Ascending aorta (tissue), 2 donors: ENCODE results near the gene TJP3. TPM values are rescaled to one million over a fixed set of nuclear protein-coding genes. Genes with fewer than 3 reads are reported as not detected.

ENCODE experiments used
- DNase-seq, 2 donors: peaks; one replicate each; pipeline ENCODE4 v3.0.0-alpha.2; 2019; ENCODE audit warnings: low spot score in 2 of 2
- H3K27ac ChIP-seq, 2 donors: fragments of 200-600 bp; sonication (generic); one replicate each; pipeline ENCODE4 v1.5.1; 2016 to 2017; ENCODE audit warnings: mild to moderate bottlenecking in 1 of 2
- H3K27me3 ChIP-seq: fragments of 200-600 bp; sonication (generic); one replicate; pipeline ENCODE4 v1.5.1; 2017
- H3K36me3 ChIP-seq, 2 donors: fragments of 200-600 bp; sonication (generic); one replicate each; pipeline ENCODE4 v1.5.1; 2016
- H3K4me1 ChIP-seq, 2 donors: fragments of 200-600 bp; sonication (generic); one replicate each; pipeline ENCODE4 v1.5.1; 2016 to 2017; ENCODE audit warnings: mild to moderate bottlenecking in 1 of 2
- H3K4me3 ChIP-seq, 2 donors: fragments of 200-600 bp; sonication (generic); one replicate each; pipeline ENCODE4 v1.5.1; 2016 to 2017; ENCODE audit warnings: mild to moderate bottlenecking in 1 of 2
- H3K9me3 ChIP-seq, 2 donors: fragments of 200-600 bp; sonication (generic); one replicate each; pipeline ENCODE4 v1.5.1; 2016
- intact Hi-C: fragments of 100-400 bp; cut with DNase I; formaldehyde crosslinking; loops from one replicate; pipeline ENCODE4 v1.15.1; 2023
- total RNA-seq: library from RNA; depleted of rRNA; stranded (reverse); fragments of >200 nt; gene quantifications from one replicate; pipeline ENCODE4 v1.1.0, GENCODE V29; 2016
- TF ChIP-seq, protein P1 (sequence below), 3 experiments: fragments of 200-600 bp in 2 of 3; fragments of 450-650 bp in 1 of 3; sonication (generic) in 2 of 3; IDR thresholded peaks; one replicate each; pipeline ENCODE4 v1.5.1; 2016 to 2019; ENCODE audit warnings: antibody characterized with exemption in 3 of 3, mild to moderate bottlenecking in 1 of 3, moderate library complexity in 1 of 3

TJP3 gene
- total RNA-seq, 1 donor from 2014 or later, result 12.6 TPM

DNA sequence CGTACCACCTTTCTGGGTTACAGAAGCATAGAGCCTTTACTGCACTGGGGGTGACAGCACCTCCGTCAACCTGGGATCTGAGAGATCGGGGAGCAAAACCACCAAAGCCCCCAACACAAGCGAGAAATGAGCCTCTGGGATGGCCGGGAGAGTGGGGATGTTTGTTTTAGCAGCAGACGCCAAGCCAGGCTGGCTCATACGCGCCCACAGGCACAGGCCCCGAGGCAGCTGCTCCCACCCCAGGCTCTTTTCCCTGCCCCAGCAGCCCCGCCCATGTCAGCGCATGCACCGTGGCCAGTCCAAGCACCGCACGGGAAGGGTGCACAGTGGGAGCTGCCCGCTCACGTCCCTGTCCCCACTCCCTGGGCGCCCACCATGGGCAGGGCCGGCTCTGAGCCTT lies 16.5 kb upstream of the TJP3 start:
- TF ChIP-seq, protein P1, sequence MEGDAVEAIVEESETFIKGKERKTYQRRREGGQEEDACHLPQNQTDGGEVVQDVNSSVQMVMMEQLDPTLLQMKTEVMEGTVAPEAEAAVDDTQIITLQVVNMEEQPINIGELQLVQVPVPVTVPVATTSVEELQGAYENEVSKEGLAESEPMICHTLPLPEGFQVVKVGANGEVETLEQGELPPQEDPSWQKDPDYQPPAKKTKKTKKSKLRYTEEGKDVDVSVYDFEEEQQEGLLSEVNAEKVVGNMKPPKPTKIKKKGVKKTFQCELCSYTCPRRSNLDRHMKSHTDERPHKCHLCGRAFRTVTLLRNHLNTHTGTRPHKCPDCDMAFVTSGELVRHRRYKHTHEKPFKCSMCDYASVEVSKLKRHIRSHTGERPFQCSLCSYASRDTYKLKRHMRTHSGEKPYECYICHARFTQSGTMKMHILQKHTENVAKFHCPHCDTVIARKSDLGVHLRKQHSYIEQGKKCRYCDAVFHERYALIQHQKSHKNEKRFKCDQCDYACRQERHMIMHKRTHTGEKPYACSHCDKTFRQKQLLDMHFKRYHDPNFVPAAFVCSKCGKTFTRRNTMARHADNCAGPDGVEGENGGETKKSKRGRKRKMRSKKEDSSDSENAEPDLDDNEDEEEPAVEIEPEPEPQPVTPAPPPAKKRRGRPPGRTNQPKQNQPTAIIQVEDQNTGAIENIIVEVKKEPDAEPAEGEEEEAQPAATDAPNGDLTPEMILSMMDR (IDR thresholded peaks at IDR 0.05), result no peak
- peaks cover 12 to 38% of the 10 kb centered on the region in 2 donors for H3K4me1 ChIP-seq
- H3K27ac ChIP-seq, result peak overlapping the region in 1 of 2 donors; percentile 80
- DNase-seq, result no peak
- H3K36me3 ChIP-seq, result peaks cover 4 to 7% of the 10 kb centered on the region in 2 donors
- H3K9me3 ChIP-seq, result no peaks in the 10 kb centered on the region
- H3K4me3 ChIP-seq, result no peak overlapping the region
- H3K27me3 ChIP-seq, result no peaks in the 10 kb centered on the region
- intact Hi-C loops, result no loop called here

DNA sequence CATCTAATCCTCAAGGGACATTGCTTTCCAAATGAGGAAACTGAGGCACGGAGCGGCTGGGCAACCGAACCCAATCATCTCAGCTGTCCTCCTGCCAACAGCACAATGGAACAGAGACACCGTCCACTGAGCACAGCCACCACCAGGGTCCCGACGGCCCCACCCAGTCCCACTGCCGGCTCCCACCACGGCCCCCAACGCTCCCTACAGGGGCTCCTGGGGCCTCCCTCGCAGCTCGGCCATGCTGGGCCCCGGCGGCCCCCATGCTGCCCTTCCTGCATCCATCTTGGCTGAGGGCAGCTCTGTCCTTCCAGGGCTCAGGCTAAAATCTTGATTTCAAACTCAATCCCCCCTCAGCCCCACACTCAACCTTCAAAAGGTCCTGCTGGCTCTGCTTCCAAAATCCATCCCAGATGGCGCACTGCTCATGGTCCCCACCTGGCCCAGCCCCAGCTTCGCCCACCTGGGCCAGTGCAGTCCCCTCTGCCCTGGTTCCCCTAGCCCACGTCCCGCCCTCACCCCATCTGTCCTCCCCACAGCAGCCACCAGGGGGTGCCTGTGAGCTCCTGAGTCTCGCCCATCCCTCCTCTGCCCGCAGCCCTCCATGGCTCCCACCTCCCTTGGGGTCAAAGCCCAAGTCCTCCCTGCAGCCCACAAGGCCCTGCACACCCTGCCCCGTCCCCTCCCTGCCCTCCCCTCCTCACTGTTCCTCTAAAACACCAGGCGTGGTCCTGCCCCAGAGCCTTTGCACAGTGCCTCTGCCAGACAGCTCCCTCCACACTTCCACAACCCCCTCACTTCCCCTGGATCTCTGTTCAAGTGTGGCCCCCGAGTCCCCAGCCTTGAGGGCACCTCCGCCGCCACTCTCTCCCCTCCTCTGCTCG lies 15.8 kb upstream of the TJP3 start:
- Histone ChIP-seq H3K36me3 (peaks cover 4 to 7% of the 10 kb centered on the region in 2 donors), H3K4me3 (peak overlapping the region in 1 of 2 donors; percentile 39), H3K4me1 (peaks cover 12 to 33% of the 10 kb centered on the region in 2 donors), H3K27ac (peak overlapping the region; percentile 64 to 80), H3K27me3 (no peaks in the 10 kb centered on the region), H3K9me3 (no peaks in the 10 kb centered on the region)
- intact Hi-C loops, result no loop called here
- TF ChIP-seq, protein P1 (IDR thresholded peaks at IDR 0.05), result peak; percentile 39 to 57 (median 54)
- DNase-seq, result no peak

DNA sequence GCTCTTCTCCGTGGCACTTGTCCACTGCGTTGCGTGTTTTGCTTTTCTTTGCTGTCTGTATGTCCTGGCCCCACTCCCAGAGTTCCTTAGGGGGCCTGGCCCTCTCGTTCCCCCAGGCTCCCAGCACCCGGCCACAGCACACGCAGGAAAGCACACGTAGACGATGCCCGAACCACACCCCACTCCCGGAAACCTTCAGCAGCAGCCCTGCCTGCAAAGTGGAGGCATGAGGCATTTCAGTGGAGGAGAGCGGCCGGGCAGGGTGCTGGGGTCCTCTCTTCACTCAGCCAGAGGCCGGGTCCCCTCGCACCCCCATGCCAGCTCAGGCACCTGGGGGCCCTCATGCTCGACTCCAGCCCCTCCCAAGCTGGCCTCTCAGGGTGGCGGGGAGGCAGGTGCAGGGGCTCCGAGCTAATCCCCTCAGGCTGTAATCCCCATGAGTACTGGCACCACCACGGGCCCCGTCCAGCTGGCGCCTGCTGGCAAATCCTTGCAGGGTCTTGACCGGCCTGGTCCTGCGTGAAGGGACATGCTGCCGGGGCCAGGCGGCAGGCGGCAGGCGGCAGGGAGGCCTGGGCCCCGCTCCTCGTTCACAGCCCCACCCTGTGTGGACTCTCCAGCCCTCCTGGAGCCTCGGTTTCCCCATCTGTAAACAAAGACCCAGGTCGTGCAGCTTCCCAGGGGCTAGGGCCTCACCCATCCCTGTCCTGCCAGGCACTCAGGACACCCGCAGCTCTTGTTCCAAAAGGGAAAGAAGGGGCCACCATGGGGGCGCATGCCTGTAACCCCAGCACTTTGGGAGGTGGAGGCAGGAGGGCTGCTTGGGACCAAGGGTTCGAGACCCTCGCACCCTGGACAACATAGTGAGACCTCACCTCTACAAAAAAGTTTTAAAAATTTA lies 14.9 kb upstream of the TJP3 start:
- intact Hi-C loops, result no loop called here
- H3K27me3 ChIP-seq, result no peaks in the 10 kb centered on the region
- H3K4me3 ChIP-seq, result peak overlapping the region in 1 of 2 donors; percentile 39
- H3K27ac ChIP-seq, result peak overlapping the region; percentile 64 to 80
- TF ChIP-seq, protein P1 (IDR thresholded peaks at IDR 0.05), result no peak
- no peaks in the 10 kb centered on the region for H3K9me3 ChIP-seq
- peaks cover 12 to 33% of the 10 kb centered on the region in 2 donors for H3K4me1 ChIP-seq
- peaks cover 4 to 7% of the 10 kb centered on the region in 2 donors for H3K36me3 ChIP-seq
- no peak for DNase-seq

DNA sequence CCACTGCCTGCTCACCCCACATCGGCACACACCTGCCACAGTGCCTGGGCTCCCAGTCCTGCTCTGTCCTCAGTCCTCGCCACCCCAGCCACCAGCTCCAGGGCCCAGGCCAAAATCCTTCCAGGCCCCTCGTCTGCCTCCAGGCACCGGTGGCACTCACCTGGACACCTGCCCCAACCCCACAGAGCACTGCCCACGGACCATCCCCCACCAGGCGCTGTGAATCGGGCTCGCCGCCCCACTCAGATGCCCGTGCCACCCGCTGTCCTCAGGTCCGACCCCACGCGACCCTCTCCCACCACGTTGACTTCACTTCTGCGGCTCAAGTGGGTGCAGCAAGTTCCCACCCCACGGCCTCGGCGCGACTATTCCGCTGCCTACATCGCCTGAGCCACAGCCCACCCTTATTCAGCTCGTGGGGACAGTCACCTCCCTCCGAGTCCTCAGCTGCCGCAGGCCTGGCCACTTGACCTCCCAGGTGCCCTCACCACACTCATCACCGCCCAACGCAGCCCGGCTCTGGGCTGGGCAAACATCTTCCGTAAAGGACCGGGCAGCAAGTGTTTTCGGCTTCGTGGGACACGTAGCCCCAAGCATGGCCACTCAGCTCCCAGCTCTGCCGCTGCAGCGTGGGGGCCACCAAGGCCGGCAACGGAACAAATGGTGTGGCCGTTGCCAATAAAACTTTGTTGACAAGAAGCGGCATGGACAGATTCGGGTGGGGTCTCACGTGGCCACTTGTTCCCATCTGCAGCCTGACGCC lies 13.6 kb upstream of the TJP3 start:
- Histone ChIP-seq H3K27me3 (no peaks in the 10 kb centered on the region), H3K4me1 (peaks cover 12 to 36% of the 10 kb centered on the region in 2 donors), H3K4me3 (no peak overlapping the region), H3K36me3 (peaks cover 4 to 7% of the 10 kb centered on the region in 2 donors), H3K9me3 (no peaks in the 10 kb centered on the region), H3K27ac (peak overlapping the region; percentile 64 to 80)
- DNase-seq, result no peak
- intact Hi-C loops, result no loop called here
- TF ChIP-seq, protein P1 (IDR thresholded peaks at IDR 0.05), result no peak

DNA sequence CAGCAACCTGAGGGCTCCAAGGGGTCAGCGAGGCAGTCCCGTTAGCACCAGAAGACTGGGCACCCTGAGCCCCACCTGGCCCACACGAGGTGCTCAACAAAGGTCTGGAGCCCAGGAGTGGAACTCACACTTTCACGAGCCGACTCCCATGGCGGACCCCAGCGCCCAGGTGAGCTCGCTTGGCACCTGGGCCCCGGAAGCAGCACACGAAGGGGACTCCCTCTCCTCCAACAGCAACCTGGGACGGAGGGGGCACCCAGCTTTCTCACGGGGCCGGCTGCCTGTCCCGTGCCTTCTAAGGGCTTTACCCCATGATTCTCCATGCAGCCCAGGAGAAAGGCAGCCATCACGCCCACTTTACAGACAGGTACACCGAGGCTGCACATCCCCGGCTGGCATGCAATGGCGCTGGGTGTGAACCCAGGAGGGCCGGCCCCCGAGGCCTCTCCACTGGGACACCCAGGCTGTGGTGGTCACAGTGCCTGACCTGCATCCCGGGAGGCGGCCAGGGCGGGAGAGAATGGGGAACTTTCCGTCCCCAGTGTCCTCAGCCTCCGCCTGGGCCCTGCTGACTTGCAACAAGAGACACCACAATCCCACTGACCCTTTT lies 13.0 kb upstream of the TJP3 start:
- peaks cover 12 to 36% of the 10 kb centered on the region in 2 donors for H3K4me1 ChIP-seq
- DNase-seq, result no peak
- H3K9me3 ChIP-seq, result no peaks in the 10 kb centered on the region
- H3K27ac ChIP-seq, result peak overlapping the region in 1 of 2 donors; percentile 64
- TF ChIP-seq, protein P1 (IDR thresholded peaks at IDR 0.05), result no peak
- peaks cover 4 to 7% of the 10 kb centered on the region in 2 donors for H3K36me3 ChIP-seq
- intact Hi-C loops, result no loop called here
- H3K4me3 ChIP-seq, result no peak overlapping the region
- H3K27me3 ChIP-seq, result no peaks in the 10 kb centered on the region
